H1 (cell line): ENCODE results near the gene MIER2. TPM values are rescaled to one million over a fixed set of nuclear protein-coding genes. Genes with fewer than 3 reads are reported as not detected.

Experiments
- BRCA1 ChIP-seq: IDR thresholded peaks from 2 replicates; pipeline ENCODE4 v1.6.1; 2012; ENCODE audit warnings: low read depth, low read length, improper control_type of control experiment
- CREB1 ChIP-seq: IDR thresholded peaks from 2 replicates; pipeline ENCODE4 v1.6.1; 2012; ENCODE audit warnings: inconsistent platforms
- JUN ChIP-seq: IDR thresholded peaks from 2 replicates; pipeline ENCODE4 v1.6.1; 2011; ENCODE audit warnings: low read depth, mild to moderate bottlenecking, improper control_type of control experiment, low read length
- MAFK ChIP-seq: IDR thresholded peaks from 2 replicates; pipeline ENCODE4 v1.6.1; 2012; ENCODE audit warnings: low read depth, mild to moderate bottlenecking, improper control_type of control experiment, low read length
- SAP30 ChIP-seq: fragments of 300-600 bp; sonication (generic); IDR thresholded peaks from 2 replicates; pipeline ENCODE4 v1.7.1; 2012; ENCODE audit warnings: low read length, moderate library complexity, mild to moderate bottlenecking, inconsistent platforms; ENCODE audit not compliant: insufficient read depth, insufficient replicate concordance
- SRF ChIP-seq: IDR thresholded peaks from 2 replicates; pipeline ENCODE4 v1.6.1; 2011; ENCODE audit warnings: mild to moderate bottlenecking, low read depth, low read length, moderate library complexity
- TCF12 ChIP-seq: IDR thresholded peaks from 2 replicates; pipeline ENCODE4 v1.6.1; 2011; ENCODE audit warnings: low read depth, mild to moderate bottlenecking, low read length
- YY1 ChIP-seq: IDR thresholded peaks from 2 replicates; pipeline ENCODE4 v1.6.1; 2011; ENCODE audit warnings: low read depth, mild to moderate bottlenecking, low read length
- polyA plus RNA-seq, 7 experiments: library from polyadenylated mRNA; depleted of rRNA in 3 of 7; stranded (reverse) in 5 of 7; unstranded in 2 of 7; fragments of >200 nt in 5 of 7; fragments of 200-250 nt in 2 of 7; gene quantifications; 1 replicate in 5 of 7; 2 replicates in 1 of 7; 4 replicates in 1 of 7; pipeline versions ENCODE4 v1.2.1 to v1.2.3, GENCODE V29; 2011 to 2013; ENCODE audit warnings: missing spikeins in 2 of 7, mixed read lengths in 2 of 7
- total RNA-seq: library from RNA; stranded (reverse); fragmentation: NEBNext Ultra II Directional; extraction: Animal tissue kit (Norgen Biotek cat#: 25700); gene quantifications from 2 replicates; pipeline ENCODE4 v1.2.1, GENCODE V29; 2021

Gene MIER2
- total and polyA plus RNA-seq, 2 of the 8 experiments (the other 6 are each of a cell fraction or from before 2014, with no cell fraction given), result 30.3 to 48.3 TPM

DNA sequence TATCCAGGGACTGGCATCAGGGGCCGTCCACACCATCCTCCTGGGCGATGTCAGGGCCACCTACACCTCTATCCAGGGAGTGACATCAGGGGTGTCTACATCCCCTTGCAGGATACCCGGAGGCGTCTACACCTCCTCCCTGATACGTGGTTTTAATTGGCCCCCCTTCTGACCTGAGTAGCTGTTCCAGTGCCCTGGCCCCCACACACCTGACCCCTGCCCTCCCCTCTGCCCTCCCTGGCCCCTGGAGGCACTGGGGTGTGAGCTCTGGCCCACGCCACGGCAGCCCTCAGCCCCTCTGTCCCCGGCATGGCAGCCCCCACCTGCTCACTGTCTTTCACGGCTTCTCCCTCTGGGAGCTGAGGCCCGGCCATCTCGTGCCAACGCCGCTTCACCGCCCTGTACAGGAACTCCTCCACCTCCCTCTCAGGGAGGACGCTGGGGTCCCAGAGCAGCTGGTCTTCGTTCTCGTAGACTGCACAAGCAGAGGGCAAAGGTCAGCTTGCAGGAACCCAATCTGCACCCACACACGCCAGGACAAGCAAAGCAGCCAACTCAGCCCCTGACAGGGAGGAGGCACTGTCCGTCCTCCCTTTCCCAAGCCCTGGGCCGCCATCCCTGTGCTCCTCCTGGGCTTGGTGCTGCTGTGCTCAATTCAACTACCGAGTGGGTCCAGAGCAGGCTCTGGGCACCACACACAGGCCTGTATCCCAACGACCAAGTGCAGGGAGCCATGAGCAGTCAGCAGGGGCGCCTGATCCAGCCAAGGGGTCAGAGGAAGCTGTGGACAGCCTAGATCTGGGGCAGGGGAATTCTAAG is 31.2 kb downstream of the MIER2 start (continued):
- no peak for TF ChIP-seq SAP30
- no peak for TF ChIP-seq MAFK
- no peak for TF ChIP-seq SRF
- TF ChIP-seq JUN, result no peak
- TF ChIP-seq CREB1, result no peak
- TF ChIP-seq TCF12, result no peak
- no peak for TF ChIP-seq YY1
- TF ChIP-seq BRCA1, result no peak
